Left ventricle myocardium inferior (tissue), 1 donor: ENCODE results near the gene DPH6. TPM values are rescaled to one million over a fixed set of nuclear protein-coding genes. Genes with fewer than 3 reads are reported as not detected.

ENCODE experiments used
- DNase-seq: peaks from one replicate; pipeline ENCODE4 v3.0.0-alpha.2; 2020
- H3K27ac ChIP-seq: fragments of 200-600 bp; replicated peaks from 2 replicates; pipeline ENCODE4 v1.8.0; 2021
- H3K27me3 ChIP-seq: fragments of 200-600 bp; 2 replicates; pipeline ENCODE4 v1.8.0; 2021; ENCODE audit warnings: low read depth
- H3K36me3 ChIP-seq: fragments of 200-600 bp; 2 replicates; pipeline ENCODE4 v1.8.0; 2021
- H3K4me1 ChIP-seq: fragments of 200-600 bp; 2 replicates; pipeline ENCODE4 v1.8.0; 2021
- H3K4me3 ChIP-seq: fragments of 200-600 bp; 2 replicates; pipeline ENCODE4 v1.8.0; 2021; ENCODE audit warnings: mild to moderate bottlenecking, moderate library complexity
- H3K9me3 ChIP-seq: fragments of 200-600 bp; replicated peaks from 2 replicates; pipeline ENCODE4 v1.8.0; 2021
- CTCF ChIP-seq: fragments of 200-600 bp; IDR thresholded peaks from 2 replicates; pipeline ENCODE4 v1.8.0; 2021; ENCODE audit warnings: antibody characterized with exemption, mild to moderate bottlenecking, borderline replicate concordance
- intact Hi-C: fragments of 100-400 bp; cut with micrococcal nuclease; formaldehyde crosslinking; loops from one replicate; pipeline ENCODE4 v1.11.0; 2022
- total RNA-seq: library from RNA; stranded (reverse); fragmentation: NEBNext Ultra II Directional; extraction: Animal tissue kit (Norgen Biotek cat#: 25700); gene quantifications from one replicate; pipeline ENCODE4 v1.2.1, GENCODE V29; 2021
- donor health status: DM: no; HTN: yes; CAD: no; lungs with severe emphysema.

The DPH6 gene
- total RNA-seq, 1 donor from 2014 or later, result 13.9 TPM

- Histone ChIP-seq H3K4me3 (no peak overlapping the region), H3K27me3 (no peaks in the 10 kb centered on the region), H3K9me3 (peaks cover 3% of the 10 kb centered on the region), H3K4me1 (no peaks in the 10 kb centered on the region), H3K36me3 (peaks cover 41% of the 10 kb centered on the region), H3K27ac (no peak overlapping the region)
- DNase-seq, result no peak
- TF ChIP-seq CTCF, result no peak
- intact Hi-C loops, result no loop called here
Observed at GRCh38 chr15:35376707-35377106, 169.3 kb downstream of the DPH6 start.

GRCh38 chr15:35374661-35375060 lies 171.3 kb downstream of the DPH6 start:
- Histone ChIP-seq H3K4me1 (no peaks in the 10 kb centered on the region), H3K4me3 (no peak overlapping the region), H3K9me3 (peaks cover 3% of the 10 kb centered on the region), H3K27ac (no peak overlapping the region), H3K36me3 (peaks cover 41% of the 10 kb centered on the region), H3K27me3 (no peaks in the 10 kb centered on the region)
- DNase-seq, result no peak
- intact Hi-C loops, result no loop called here
- TF ChIP-seq CTCF, result no peak

GRCh38 chr15:35362195-35362829 lies 183.7 kb downstream of the DPH6 start:
- intact Hi-C loops, result no loop called here
- peak overlapping the region; percentile 65 for H3K27ac ChIP-seq

DNA sequence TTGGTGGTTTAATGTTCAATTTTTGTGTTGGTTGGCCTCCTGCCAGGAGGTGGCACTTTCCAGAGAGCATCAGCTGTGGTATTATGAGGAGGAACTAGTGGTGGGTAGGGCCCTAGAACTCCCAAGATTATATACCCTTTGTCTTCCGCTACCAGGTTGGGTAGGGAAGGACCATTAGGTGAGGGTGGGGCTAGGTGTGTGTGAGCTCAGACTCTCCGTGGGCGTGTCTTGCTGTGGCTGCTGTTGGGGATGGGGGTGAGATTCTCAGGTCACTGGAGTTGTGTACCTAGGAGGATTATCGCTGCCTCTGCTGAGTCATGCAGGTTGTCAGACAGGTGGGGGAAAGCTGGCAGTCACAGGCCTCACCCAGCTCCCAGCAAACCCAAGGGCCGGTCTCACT lies 187.1 kb downstream of the DPH6 start:
- intact Hi-C loops, result no loop called here
- Histone ChIP-seq H3K4me3 (no peak overlapping the region), H3K27me3 (no peaks in the 10 kb centered on the region), H3K27ac (no peak overlapping the region), H3K9me3 (peaks cover 93% of the 10 kb centered on the region), H3K4me1 (no peaks in the 10 kb centered on the region), H3K36me3 (peaks cover 7% of the 10 kb centered on the region)
- DNase-seq, result no peak
- no peak for TF ChIP-seq CTCF

More at GRCh38 chr15:35362195-35362829, 183.7 kb downstream of the DPH6 start:
- no peak for TF ChIP-seq CTCF
- Histone ChIP-seq H3K4me3 (no peak overlapping the region), H3K36me3 (peaks cover 17% of the 10 kb centered on the region), H3K4me1 (no peaks in the 10 kb centered on the region), H3K27me3 (no peaks in the 10 kb centered on the region), H3K9me3 (peaks cover 81% of the 10 kb centered on the region)
- no peak for DNase-seq

DNA sequence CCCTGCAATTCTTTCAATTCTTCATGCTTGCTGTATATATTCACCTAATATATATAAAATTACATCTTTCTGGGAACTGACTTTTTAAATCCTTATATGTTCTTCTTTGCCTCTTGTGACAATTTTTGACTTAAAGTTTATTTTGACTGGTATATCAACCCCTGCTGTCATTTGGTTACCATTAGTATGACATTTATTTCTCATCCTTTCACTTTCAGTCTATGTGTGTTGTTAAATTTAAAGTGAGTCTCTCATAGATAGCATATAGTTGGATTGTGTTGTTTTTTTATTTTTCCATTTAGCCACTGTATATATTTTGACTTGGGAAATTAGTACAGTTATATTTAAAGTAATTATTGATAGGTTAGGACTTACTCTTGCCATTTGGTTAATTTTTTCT lies 194.9 kb downstream of the DPH6 start:
- no peak for TF ChIP-seq CTCF

DNA sequence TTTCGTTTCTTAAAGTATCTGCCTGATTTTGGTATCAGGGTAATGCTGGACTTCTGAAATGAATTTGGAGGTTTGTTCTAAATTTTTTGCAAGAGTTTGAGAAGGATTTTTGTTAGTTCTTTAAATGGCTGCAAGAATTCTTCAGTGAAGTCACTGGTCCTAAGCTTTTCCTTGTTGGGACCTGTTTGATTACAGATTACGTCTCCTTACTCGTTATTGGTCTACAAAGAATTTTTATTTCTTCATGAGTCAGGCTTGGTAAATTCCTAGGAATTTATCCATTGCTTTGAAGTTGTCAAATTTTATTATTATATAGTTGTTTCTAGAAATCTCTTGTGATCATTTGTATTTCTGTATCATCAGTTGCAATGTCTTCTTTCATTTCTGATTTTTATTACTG lies 196.0 kb downstream of the DPH6 start:
- no peak for DNase-seq
- Histone ChIP-seq H3K4me3 (no peak overlapping the region), H3K9me3 (peaks cover 55% of the 10 kb centered on the region), H3K27me3 (no peaks in the 10 kb centered on the region), H3K4me1 (no peaks in the 10 kb centered on the region), H3K27ac (no peak overlapping the region), H3K36me3 (no peaks in the 10 kb centered on the region)
- TF ChIP-seq CTCF, result no peak
- intact Hi-C loops, result no loop called here

More for the DNA sequence above, 194.9 kb downstream of the DPH6 start:
- Histone ChIP-seq H3K9me3 (peaks cover 66% of the 10 kb centered on the region), H3K27me3 (no peaks in the 10 kb centered on the region), H3K4me1 (no peaks in the 10 kb centered on the region), H3K27ac (no peak overlapping the region), H3K36me3 (no peaks in the 10 kb centered on the region), H3K4me3 (no peak overlapping the region)
- intact Hi-C loops, result no loop called here
- no peak for DNase-seq
